ENCODE data around the gene C20orf173. TPM values are rescaled to one million over a fixed set of nuclear protein-coding genes. Genes with fewer than 3 reads are reported as not detected.
"Not testable (repeated sequence)": the region's sequence is repeated elsewhere in the genome, so short reads cannot be mapped to it uniquely, and the experiment has no call there.

C20orf173 gene
- total and polyA plus RNA-seq, 4 experiments from 2014 or later = not detected

GRCh38 chr20:35551503-35551902, 22.1 kb upstream of the C20orf173 start:
- Histone ChIP-seq H3K27me3 (ENCODE audit: insufficient read depth, low read length) (no peaks in the 10 kb centered on the region), H3K4me3 (ENCODE audit: low read length in 2 of 2) (no peak overlapping the region), H3K4me1 (ENCODE audit: insufficient read depth, low read length) (no peaks in the 10 kb centered on the region), H3K27ac (ENCODE audit: low read depth, low read length) (no peak overlapping the region), H3K36me3 (ENCODE audit: insufficient read depth, low read length) (peaks cover 41% of the 10 kb centered on the region), H3K9me3 (ENCODE audit: control insufficient read depth in 1 of 2, low read length in 2 of 2) (no peaks in the 10 kb centered on the region)
- intact Hi-C loops (cut with micrococcal nuclease) = no loop called here
- Mint-ChIP-seq H3K4me3 (no peak overlapping the region), H3K36me3 (peaks cover 36 to 44% of the 10 kb centered on the region in 2 donors), H3K27me3 (no peaks in the 10 kb centered on the region), H3K27ac (no peak overlapping the region), H3K9me3 (no peaks in the 10 kb centered on the region), H3K4me1 (no peaks in the 10 kb centered on the region)
- CTCF ChIA-PET (ENCODE audit: partially characterized antibody) = no interaction called here
- DNase-seq = no peak
- POLR2A ChIA-PET (ENCODE audit: partially characterized antibody) = interaction anchor here (1.6 kb wide), 1 partner anchor 10 kb away, joined by 7 read pairs; the partner anchor contains the start of gene ERGIC3

- Histone ChIP-seq H3K4me3 (ENCODE audit: low read length in 2 of 2) (no peak overlapping the region), H3K4me1 (ENCODE audit: insufficient read depth, low read length) (peaks cover 6% of the 10 kb centered on the region), H3K27ac (ENCODE audit: low read depth, low read length) (no peak overlapping the region), H3K9me3 (ENCODE audit: control insufficient read depth in 1 of 2, low read length in 2 of 2) (no peaks in the 10 kb centered on the region), H3K27me3 (ENCODE audit: insufficient read depth, low read length) (no peaks in the 10 kb centered on the region), H3K36me3 (ENCODE audit: insufficient read depth, low read length) (peaks cover 21% of the 10 kb centered on the region)
- Mint-ChIP-seq H3K4me3 (no peak overlapping the region), H3K27me3 (no peaks in the 10 kb centered on the region), H3K36me3 (peaks cover 26 to 28% of the 10 kb centered on the region in 2 donors), H3K9me3 (no peaks in the 10 kb centered on the region), H3K4me1 (peaks cover 8 to 16% (median 13%) of the 10 kb centered on the region in 4 donors), H3K27ac (no peak overlapping the region)
- intact Hi-C loops (cut with micrococcal nuclease) = no loop called here
- DNase-seq = no peak
- POLR2A ChIA-PET (ENCODE audit: partially characterized antibody) = no interaction called here
- CTCF ChIA-PET (ENCODE audit: partially characterized antibody) = no interaction called here
Measured at GRCh38 chr20:35547329-35547728, 17.9 kb upstream of the C20orf173 start.

- Mint-ChIP-seq H3K4me3 (no peak overlapping the region), H3K9me3 (no peaks in the 10 kb centered on the region), H3K36me3 (peaks cover 26 to 31% of the 10 kb centered on the region in 2 donors), H3K4me1 (peaks cover 11 to 28% (median 20%) of the 10 kb centered on the region in 4 donors), H3K27me3 (no peaks in the 10 kb centered on the region), H3K27ac (no peak overlapping the region)
- Histone ChIP-seq H3K27me3 (ENCODE audit: insufficient read depth, low read length) (no peaks in the 10 kb centered on the region), H3K36me3 (ENCODE audit: insufficient read depth, low read length) (peaks cover 16% of the 10 kb centered on the region), H3K4me3 (ENCODE audit: low read length in 2 of 2) (no peak overlapping the region), H3K9me3 (ENCODE audit: control insufficient read depth in 1 of 2, low read length in 2 of 2) (no peaks in the 10 kb centered on the region), H3K27ac (ENCODE audit: low read depth, low read length) (no peak overlapping the region), H3K4me1 (ENCODE audit: insufficient read depth, low read length) (peaks cover 13% of the 10 kb centered on the region)
- intact Hi-C loops (cut with micrococcal nuclease) = no loop called here
- POLR2A ChIA-PET (ENCODE audit: partially characterized antibody) = no interaction called here
- CTCF ChIA-PET (ENCODE audit: partially characterized antibody) = no interaction called here
- DNase-seq = no peak
Measured at GRCh38 chr20:35546127-35546526, 16.7 kb upstream of the C20orf173 start.

- H3K27ac Mint-ChIP-seq; H3K9me3 Mint-ChIP-seq; H3K27ac ChIP-seq (ENCODE audit: low read depth, low read length); H3K27me3 Mint-ChIP-seq; H3K9me3 ChIP-seq (ENCODE audit: control insufficient read depth in 1 of 2, low read length in 2 of 2); H3K27me3 ChIP-seq (ENCODE audit: insufficient read depth, low read length); DNase-seq; CTCF ChIA-PET (ENCODE audit: partially characterized antibody); H3K4me3 Mint-ChIP-seq; H3K4me3 ChIP-seq (ENCODE audit: low read length in 2 of 2): not testable (repeated sequence)
- Histone ChIP-seq H3K4me1 (ENCODE audit: insufficient read depth, low read length) (peaks cover 15% of the 10 kb centered on the region), H3K36me3 (ENCODE audit: insufficient read depth, low read length) (peaks cover 16% of the 10 kb centered on the region)
- Mint-ChIP-seq H3K36me3 (peaks cover 24 to 29% of the 10 kb centered on the region in 2 donors), H3K4me1 (peaks cover 11 to 28% (median 21%) of the 10 kb centered on the region in 4 donors)
- intact Hi-C loops (cut with micrococcal nuclease) = loop anchor here (5.0 kb wide), 1 partner anchor 197 kb away; the partner anchor contains the start of gene RBM39
- POLR2A ChIA-PET (ENCODE audit: partially characterized antibody) = interaction anchor here (0.6 kb wide), 1 partner anchor 36 kb away, joined by 3 read pairs; no protein-coding TSS in a partner anchor
Measured at GRCh38 chr20:35544941-35545340, 15.5 kb upstream of the C20orf173 start.

- no peak overlapping the region for H3K4me3 ChIP-seq (ENCODE audit: low read length in 2 of 2)
- no peak overlapping the region for H3K27ac ChIP-seq (ENCODE audit: low read depth, low read length)
- intact Hi-C loops (cut with micrococcal nuclease) = loop anchor here (5.0 kb wide), 1 partner anchor 198 kb away; the partner anchor contains the start of gene RBM39
- H3K9me3 ChIP-seq (ENCODE audit: control insufficient read depth in 1 of 2, low read length in 2 of 2) = no peaks in the 10 kb centered on the region
- peaks cover 11 to 28% (median 21%) of the 10 kb centered on the region in 4 donors for H3K4me1 Mint-ChIP-seq
- CTCF ChIA-PET (ENCODE audit: partially characterized antibody) = no interaction called here
- H3K4me3 Mint-ChIP-seq = no peak overlapping the region
- H3K27ac Mint-ChIP-seq = no peak overlapping the region
- no peaks in the 10 kb centered on the region for H3K27me3 ChIP-seq (ENCODE audit: insufficient read depth, low read length)
- H3K9me3 Mint-ChIP-seq = no peaks in the 10 kb centered on the region
- peaks cover 16% of the 10 kb centered on the region for H3K36me3 ChIP-seq (ENCODE audit: insufficient read depth, low read length)
- peaks cover 21 to 26% of the 10 kb centered on the region in 2 donors for H3K36me3 Mint-ChIP-seq
- POLR2A ChIA-PET (ENCODE audit: partially characterized antibody) = interaction anchor here (0.6 kb wide), 1 partner anchor 37 kb away, joined by 3 read pairs; no protein-coding TSS in a partner anchor
- no peak for DNase-seq
- peaks cover 15% of the 10 kb centered on the region for H3K4me1 ChIP-seq (ENCODE audit: insufficient read depth, low read length)
- H3K27me3 Mint-ChIP-seq = no peaks in the 10 kb centered on the region
Measured at GRCh38 chr20:35544436-35544835, 15.0 kb upstream of the C20orf173 start.

GRCh38 chr20:35542990-35543389, 13.5 kb upstream of the C20orf173 start:
- peaks cover 11 to 28% (median 21%) of the 10 kb centered on the region in 4 donors for H3K4me1 Mint-ChIP-seq
- DNase-seq = no peak
- Histone ChIP-seq H3K27me3 (ENCODE audit: insufficient read depth, low read length) (no peaks in the 10 kb centered on the region), H3K27ac (ENCODE audit: low read depth, low read length) (peak overlapping the region; percentile 78), H3K9me3 (ENCODE audit: control insufficient read depth in 1 of 2, low read length in 2 of 2) (no peaks in the 10 kb centered on the region), H3K36me3 (ENCODE audit: insufficient read depth, low read length) (peaks cover 4% of the 10 kb centered on the region), H3K4me1 (ENCODE audit: insufficient read depth, low read length) (peaks cover 15% of the 10 kb centered on the region), H3K4me3 (ENCODE audit: low read length in 2 of 2) (no peak overlapping the region)
- peak overlapping the region; percentile 86 to 93 (median 90) for H3K4me3 Mint-ChIP-seq
- peaks cover 12 to 15% of the 10 kb centered on the region in 2 donors for H3K36me3 Mint-ChIP-seq
- intact Hi-C loops (cut with micrococcal nuclease) = loop anchor here (1.0 to 5.0 kb wide), 2 partner anchors 73 to 199 kb away; partner anchors contain the start of gene RBM39
- POLR2A ChIA-PET (ENCODE audit: partially characterized antibody) = interaction anchor here (0.8 to 2.2 kb wide), 7 partner anchors 52 to 1240 kb away, joined by 3 to 19 read pairs (median 5); partner anchors contain the start of genes AHCY, CEP250, MMP24OS and RBM39
- CTCF ChIA-PET (ENCODE audit: partially characterized antibody) = interaction anchor here (2.0 kb wide), 1 partner anchor 58 kb away, joined by 8 read pairs; no protein-coding TSS in a partner anchor
- no peaks in the 10 kb centered on the region for H3K9me3 Mint-ChIP-seq
- H3K27ac Mint-ChIP-seq = peak overlapping the region in 6 of 7 donors; percentile 30 to 95 (median 92)
- no peaks in the 10 kb centered on the region for H3K27me3 Mint-ChIP-seq

GRCh38 chr20:35541783-35542662, 12.6 kb upstream of the C20orf173 start, which contains the start of gene ERGIC3:
ERGIC3 (plus strand) TSS chr20:35542078; CDS start chr20:35542098, 20 bp downstream.
- Histone ChIP-seq H3K36me3 (ENCODE audit: insufficient read depth, low read length) (peaks cover 4% of the 10 kb centered on the region), H3K27ac (ENCODE audit: low read depth, low read length) (peak within 1 kb of the TSS; percentile 78), H3K4me1 (ENCODE audit: insufficient read depth, low read length) (peaks cover 15% of the 10 kb centered on the region), H3K4me3 (ENCODE audit: low read length in 2 of 2) (peak within 1 kb of the TSS; percentile 37 to 76), H3K27me3 (ENCODE audit: insufficient read depth, low read length) (no peaks in the 10 kb centered on the region), H3K9me3 (ENCODE audit: control insufficient read depth in 1 of 2, low read length in 2 of 2) (no peaks in the 10 kb centered on the region)
- peaks cover 6 to 11% of the 10 kb centered on the region in 2 donors for H3K36me3 Mint-ChIP-seq
- H3K27ac Mint-ChIP-seq = peak within 1 kb of the TSS; percentile 86 to 95 (median 92)
- intact Hi-C loops (cut with micrococcal nuclease) = loop anchor here (1.0 to 5.0 kb wide), 4 partner anchors 51 to 412 kb away; partner anchors contain the start of genes RBM39 and SCAND1
- no peaks in the 10 kb centered on the region for H3K27me3 Mint-ChIP-seq
- H3K4me3 Mint-ChIP-seq = peak within 1 kb of the TSS; percentile 86 to 93 (median 90)
- H3K9me3 Mint-ChIP-seq = no peaks in the 10 kb centered on the region
- CTCF ChIA-PET (ENCODE audit: partially characterized antibody) = interaction anchor here (0.5 to 2.0 kb wide), 8 partner anchors 10 to 412 kb away, joined by 3 to 8 read pairs (median 4); partner anchors contain the start of genes CEP250 and SCAND1
- POLR2A ChIA-PET (ENCODE audit: partially characterized antibody) = interaction anchor here (0.5 to 2.2 kb wide), 14 partner anchors 9 to 1239 kb away, joined by 3 to 19 read pairs (median 5); partner anchors contain the start of genes AHCY, CEP250, CPNE1 and RBM12
- peaks cover 11 to 28% (median 21%) of the 10 kb centered on the region in 4 donors for H3K4me1 Mint-ChIP-seq
- DNase-seq = peak; percentile 95 to 96 (median 95)

All from CD4-positive, alpha-beta memory T cell (primary cell).